ENCODE measurements around the gene LSAMP. TPM values are rescaled to one million over a fixed set of nuclear protein-coding genes. Genes with fewer than 3 reads are reported as not detected.

The LSAMP gene
- total RNA-seq, 1 donor from 2014 or later = 3.9 TPM

GRCh38 chr3:116190095-116190494 lies 255.2 kb downstream of the LSAMP start:
- TF ChIP-seq POLR2A (IDR thresholded peaks at IDR 0.05) (no peak), POLR2AphosphoS5 (IDR thresholded peaks at IDR 0.05; ENCODE audit: insufficient read depth in 1 of 2, low read depth in 1 of 2) (no peak), CTCF (IDR thresholded peaks at IDR 0.05) (no peak)
- H3K4me3 ChIP-seq = no peak overlapping the region

GRCh38 chr3:116188231-116188785 lies 257.0 kb downstream of the LSAMP start:
- Histone ChIP-seq H3K36me3 (no peaks in the 10 kb centered on the region), H3K27me3 (no peaks in the 10 kb centered on the region), H3K4me1 (no peaks in the 10 kb centered on the region), H3K27ac (no peak overlapping the region), H3K9me3 (no peaks in the 10 kb centered on the region), H3K4me3 (no peak overlapping the region)
- no peak for DNase-seq (ENCODE audit: extremely low spot score in 2 of 2)
- intact Hi-C loops (cut with DNase I) = no loop called here
- TF ChIP-seq CTCF (IDR thresholded peaks at IDR 0.05) (no peak), POLR2A (IDR thresholded peaks at IDR 0.05) (no peak), POLR2AphosphoS5 (IDR thresholded peaks at IDR 0.05; ENCODE audit: insufficient read depth in 1 of 2, low read depth in 1 of 2) (no peak)

More at GRCh38 chr3:116190095-116190494, 255.2 kb downstream of the LSAMP start:
- H3K36me3 ChIP-seq = no peaks in the 10 kb centered on the region
- H3K27me3 ChIP-seq = no peaks in the 10 kb centered on the region
- no peak for DNase-seq (ENCODE audit: extremely low spot score in 2 of 2)
- no peaks in the 10 kb centered on the region for H3K9me3 ChIP-seq
- intact Hi-C loops (cut with DNase I) = no loop called here
- H3K4me1 ChIP-seq = no peaks in the 10 kb centered on the region
- no peak overlapping the region for H3K27ac ChIP-seq

- Histone ChIP-seq H3K36me3 (no peaks in the 10 kb centered on the region), H3K4me1 (no peaks in the 10 kb centered on the region), H3K4me3 (no peak overlapping the region), H3K27ac (no peak overlapping the region), H3K9me3 (no peaks in the 10 kb centered on the region), H3K27me3 (no peaks in the 10 kb centered on the region)
- intact Hi-C loops (cut with DNase I) = no loop called here
- DNase-seq (ENCODE audit: extremely low spot score in 2 of 2) = no peak
- TF ChIP-seq CTCF (IDR thresholded peaks at IDR 0.05) = no peak
- no peak for TF ChIP-seq POLR2AphosphoS5 (IDR thresholded peaks at IDR 0.05; ENCODE audit: insufficient read depth in 1 of 2, low read depth in 1 of 2)
- no peak for TF ChIP-seq POLR2A (IDR thresholded peaks at IDR 0.05)
These were observed 259.2 kb downstream of the LSAMP start for GRCh38 chr3:116186049-116186448.

GRCh38 chr3:116181159-116181558 lies 264.1 kb downstream of the LSAMP start:
- intact Hi-C loops (cut with DNase I) = no loop called here
- TF ChIP-seq POLR2A (IDR thresholded peaks at IDR 0.05) (no peak), POLR2AphosphoS5 (IDR thresholded peaks at IDR 0.05; ENCODE audit: insufficient read depth in 1 of 2, low read depth in 1 of 2) (no peak), CTCF (IDR thresholded peaks at IDR 0.05) (no peak)
- no peak for DNase-seq (ENCODE audit: extremely low spot score in 2 of 2)

GRCh38 chr3:116179091-116179490 lies 266.2 kb downstream of the LSAMP start:
- intact Hi-C loops (cut with DNase I) = no loop called here
- TF ChIP-seq POLR2AphosphoS5 (IDR thresholded peaks at IDR 0.05; ENCODE audit: insufficient read depth in 1 of 2, low read depth in 1 of 2) (no peak), CTCF (IDR thresholded peaks at IDR 0.05) (no peak), POLR2A (IDR thresholded peaks at IDR 0.05) (no peak)
- Histone ChIP-seq H3K27ac (no peak overlapping the region), H3K27me3 (no peaks in the 10 kb centered on the region), H3K4me3 (no peak overlapping the region), H3K36me3 (no peaks in the 10 kb centered on the region), H3K4me1 (no peaks in the 10 kb centered on the region), H3K9me3 (no peaks in the 10 kb centered on the region)
- DNase-seq (ENCODE audit: extremely low spot score in 2 of 2) = no peak

More at GRCh38 chr3:116181159-116181558, 264.1 kb downstream of the LSAMP start:
- H3K27me3 ChIP-seq = no peaks in the 10 kb centered on the region
- H3K27ac ChIP-seq = no peak overlapping the region
- no peak overlapping the region for H3K4me3 ChIP-seq
- H3K36me3 ChIP-seq = no peaks in the 10 kb centered on the region
- no peaks in the 10 kb centered on the region for H3K9me3 ChIP-seq
- H3K4me1 ChIP-seq = no peaks in the 10 kb centered on the region
